NK-92 (cell line): ENCODE data around the gene USP16.
"Not testable (repeated sequence)": the region's sequence is repeated elsewhere in the genome, so short reads cannot be mapped to it uniquely, and the experiment has no call there.

Source experiments
- DNase-seq: peaks from one replicate; lab custom pipeline; 2025; ENCODE audit not compliant: unreplicated experiment; lab: John Stamatoyannopoulos, UW

USP16 gene

DNA sequence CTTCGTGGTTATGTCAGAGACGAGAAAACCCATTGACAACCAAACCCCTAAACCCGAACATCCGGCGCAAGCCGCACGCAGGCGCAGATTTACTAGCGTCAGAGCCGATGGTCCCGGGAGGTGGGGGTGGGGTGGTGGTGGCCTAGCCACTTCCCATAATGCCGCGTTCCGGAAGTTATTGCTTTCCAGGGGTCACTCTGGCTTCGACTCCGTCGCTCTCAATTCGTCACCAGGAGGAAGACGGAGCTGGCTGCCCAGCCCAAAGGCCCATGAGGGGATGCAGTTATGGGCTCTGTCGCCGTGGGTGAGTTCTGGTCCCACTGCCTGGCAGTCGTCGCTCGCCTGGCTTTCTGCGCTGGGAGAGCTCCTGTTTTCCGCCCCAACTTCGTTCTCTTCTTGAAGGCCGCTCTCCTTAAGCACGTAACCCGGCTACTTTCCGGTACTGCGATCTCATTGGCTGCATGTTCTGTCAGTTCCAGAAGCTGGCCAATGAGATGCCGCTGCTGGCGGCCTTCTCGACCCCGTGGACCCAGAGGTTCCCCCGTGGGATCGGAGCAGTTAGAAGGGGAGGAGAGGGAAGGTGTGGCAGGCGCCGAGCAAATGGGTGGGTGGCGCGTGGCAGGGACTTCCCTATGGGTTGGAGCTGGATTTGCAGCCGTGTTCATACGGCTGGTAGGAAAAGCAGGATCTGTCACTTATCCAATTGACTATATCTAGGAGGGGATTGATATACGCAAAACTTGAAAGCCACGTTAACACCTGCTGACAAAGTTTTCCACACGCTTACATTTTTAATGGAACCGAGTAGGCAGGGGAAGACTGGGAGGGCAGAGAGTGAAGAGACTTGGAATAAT lies at the start of gene USP16:
Gene USP16 (plus strand): TSS at position 195 of the 854 bp plus-strand sequence. CDS start 3,246 bp downstream, outside the sequence.
- peak; percentile 74 for DNase-seq

GRCh38 chr21:28975397-28975796 lies 49.1 kb upstream of the USP16 start:
- DNase-seq, result no peak

GRCh38 chr21:28979092-28979491 lies 45.4 kb upstream of the USP16 start:
- DNase-seq, result no peak

- no peak for DNase-seq
Measured at GRCh38 chr21:28982637-28983036, 41.8 kb upstream of the USP16 start.

DNA sequence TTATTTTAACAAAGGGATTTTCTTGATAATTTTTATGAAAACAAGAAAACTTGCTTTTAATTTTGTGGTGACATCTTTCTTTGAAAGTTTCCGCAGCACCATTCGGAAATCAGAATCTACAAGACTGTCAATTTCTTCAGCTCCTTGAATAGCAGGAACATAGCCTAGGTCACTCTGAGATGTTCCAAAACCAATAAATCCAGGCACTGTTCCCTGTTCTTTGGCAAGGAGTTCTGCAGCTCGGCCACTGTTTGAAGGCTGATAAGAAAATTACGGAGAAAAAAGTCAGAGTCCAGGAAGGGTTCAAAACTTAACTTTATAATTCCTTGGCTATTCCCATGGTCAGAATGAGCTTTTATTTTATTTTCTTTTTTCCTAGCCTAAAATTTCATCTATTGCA lies 37.8 kb upstream of the USP16 start:
- DNase-seq, result no peak

DNA sequence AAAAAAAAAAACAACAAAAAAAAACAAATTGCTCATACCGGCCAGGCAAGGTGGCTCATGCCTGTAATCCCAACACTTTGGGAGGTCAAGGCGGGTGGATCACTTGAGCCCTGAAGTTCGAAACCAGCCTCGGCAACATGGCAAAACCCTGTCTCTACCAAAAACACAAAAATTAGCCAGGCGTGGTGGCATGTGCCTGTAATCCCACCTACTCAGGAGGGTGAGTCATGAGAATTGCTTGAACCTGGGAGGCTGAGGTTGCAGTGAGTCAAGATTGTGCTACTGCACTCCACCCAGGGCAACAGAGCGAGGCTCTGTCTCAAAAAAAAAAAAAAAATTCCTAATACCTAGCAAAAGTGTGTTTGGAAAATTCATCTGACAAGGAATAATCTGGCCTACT lies 36.3 kb upstream of the USP16 start:
- DNase-seq, result not testable (repeated sequence)

DNA sequence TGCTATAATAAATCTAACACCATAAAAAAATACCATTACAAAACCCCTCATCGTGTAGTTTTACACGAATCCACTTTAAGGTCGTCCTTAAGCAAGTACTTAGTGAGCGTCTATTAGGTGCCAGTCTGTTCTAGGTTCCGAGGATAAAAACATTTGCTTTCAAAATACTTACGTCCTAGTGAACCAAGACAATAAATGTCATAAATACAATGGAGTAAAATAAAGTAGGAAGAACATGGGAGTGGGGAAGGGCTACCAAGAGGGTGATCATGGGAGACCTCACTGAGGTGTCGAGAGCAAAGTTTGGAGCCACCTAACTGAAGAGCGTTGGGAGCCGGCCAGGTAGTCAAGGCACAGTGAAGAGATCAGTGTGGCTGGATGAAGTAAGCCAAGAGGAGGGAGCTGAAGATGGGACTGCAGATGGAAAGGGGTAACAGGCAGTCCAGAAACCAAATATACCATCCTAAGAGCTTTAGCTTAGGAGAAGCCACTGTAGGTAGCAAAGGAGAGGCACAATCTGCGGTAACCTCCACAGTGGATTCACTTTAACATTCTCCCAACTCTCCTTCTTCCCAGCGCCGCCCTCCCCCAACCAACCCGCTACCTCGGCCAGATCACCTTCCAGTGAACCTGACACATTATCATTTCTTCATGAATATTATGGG lies 32.5 kb upstream of the USP16 start:
- DNase-seq, result no peak

DNA sequence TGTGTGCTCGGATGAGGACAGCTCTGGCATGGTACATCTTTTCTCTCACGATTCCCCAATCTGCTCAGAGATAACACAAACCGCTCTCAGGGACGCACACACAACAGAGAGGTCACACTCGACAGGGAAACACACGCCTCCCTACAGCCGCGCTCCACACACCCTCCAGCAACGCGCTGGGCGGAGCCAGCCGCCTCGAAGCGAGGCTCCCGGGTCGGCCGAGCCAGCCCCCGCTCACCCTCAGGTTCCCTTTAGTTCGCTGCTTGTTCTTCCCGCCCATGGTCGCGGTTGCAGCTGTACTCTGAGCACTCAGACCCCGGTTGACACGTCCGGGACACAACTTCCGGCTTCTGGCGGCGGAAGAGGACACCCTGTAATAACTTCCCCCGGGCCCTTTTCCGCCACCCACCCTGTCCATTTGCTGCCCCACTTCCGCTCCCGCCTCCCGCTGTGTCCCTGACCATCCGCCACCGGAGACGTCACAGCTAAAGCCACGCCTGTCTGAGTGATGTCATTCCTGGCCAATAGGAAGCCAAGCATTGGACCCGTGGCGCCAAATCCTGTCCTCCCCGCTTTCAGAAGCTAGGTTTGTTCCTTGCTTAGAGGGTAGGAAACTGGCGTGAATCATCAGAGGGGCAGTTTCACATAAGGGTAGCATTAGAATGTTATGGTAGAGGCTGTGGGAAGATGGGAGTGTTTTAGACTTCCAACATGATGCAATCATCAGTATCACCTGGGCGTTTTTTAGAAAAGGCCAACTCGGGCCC lies 31.8 kb upstream of the USP16 start, which contains the start of gene LTN1:
Gene LTN1 (minus strand): TSS at position 352 of the 767 bp plus-strand sequence. CDS start 72 bp downstream, at position 280.
- peak; percentile 92 for DNase-seq

DNA sequence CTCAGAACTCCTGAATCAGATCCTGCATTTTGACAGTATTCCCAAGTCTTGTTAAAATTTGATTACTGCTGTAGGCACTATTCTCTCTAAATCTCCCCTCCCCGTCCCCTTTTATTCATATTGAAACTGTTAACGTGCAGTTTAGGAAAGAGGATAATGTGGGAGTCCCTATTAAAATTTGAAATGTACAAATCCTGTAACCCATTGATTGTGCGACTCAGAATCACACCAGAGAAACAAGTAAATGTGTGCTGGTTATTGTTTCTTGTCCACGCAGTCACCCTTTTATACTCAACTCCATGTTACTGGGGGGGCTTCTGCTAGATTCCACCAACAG lies 31.2 kb upstream of the USP16 start:
- no peak for DNase-seq

DNA sequence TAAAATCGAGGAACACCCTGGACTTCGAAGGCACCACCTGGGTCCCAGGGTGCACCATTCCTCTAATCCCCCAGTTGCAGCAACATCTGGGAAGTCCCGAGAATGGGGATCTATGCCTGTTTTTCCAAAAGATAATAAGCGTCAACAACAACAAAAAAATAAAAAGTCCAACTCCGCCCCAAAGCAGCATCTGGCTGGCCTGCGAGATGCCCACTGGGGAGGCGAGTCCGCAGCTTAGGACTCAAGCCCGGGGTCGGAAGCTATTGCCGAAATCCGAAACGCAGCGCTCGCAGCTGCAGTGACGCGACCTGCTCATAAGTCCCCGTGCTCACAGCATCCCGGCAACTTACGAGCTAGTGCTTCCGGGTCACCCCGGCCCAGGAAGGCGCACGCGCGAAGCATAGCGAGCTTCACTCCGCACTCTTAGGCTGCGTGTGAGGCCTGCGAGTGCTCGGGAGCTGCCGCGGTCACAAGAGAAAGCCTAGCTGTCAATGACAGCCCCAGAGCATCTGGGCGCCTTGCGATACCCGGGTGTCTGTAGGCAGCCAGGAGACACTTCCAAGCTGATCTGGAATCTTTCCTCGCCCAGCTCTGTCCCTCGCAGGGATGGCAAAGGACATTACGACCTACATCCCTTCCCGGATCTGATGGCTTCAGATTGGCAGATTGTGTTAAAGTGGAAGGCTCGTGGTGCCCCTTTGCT lies 21.9 kb upstream of the USP16 start:
- DNase-seq, result peak; percentile 45

GRCh38 chr21:29005696-29006095 lies 18.8 kb upstream of the USP16 start:
- no peak for DNase-seq

- DNase-seq, result no peak
Measured at GRCh38 chr21:29007135-29007534, 17.3 kb upstream of the USP16 start.

GRCh38 chr21:29007810-29008209 lies 16.7 kb upstream of the USP16 start:
- no peak for DNase-seq

DNA sequence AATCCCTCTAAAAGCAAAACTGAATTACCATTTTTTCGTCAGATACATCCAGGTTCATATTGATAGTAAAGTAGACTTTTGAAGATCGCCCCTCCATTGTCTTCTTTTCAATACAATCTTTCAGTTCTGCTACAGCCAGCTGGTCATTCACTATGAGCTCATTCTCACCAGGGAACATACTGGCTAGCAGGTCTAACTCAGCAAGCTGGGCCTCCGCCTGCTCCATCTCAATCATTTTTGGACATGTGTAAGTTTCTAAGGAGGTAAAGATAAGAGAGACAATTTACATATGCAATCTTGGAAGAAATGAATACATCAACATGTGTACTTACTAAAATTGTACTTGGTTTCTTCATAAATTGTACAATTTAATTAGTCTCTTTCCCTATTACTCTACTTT lies 16.1 kb upstream of the USP16 start:
- no peak for DNase-seq

DNA sequence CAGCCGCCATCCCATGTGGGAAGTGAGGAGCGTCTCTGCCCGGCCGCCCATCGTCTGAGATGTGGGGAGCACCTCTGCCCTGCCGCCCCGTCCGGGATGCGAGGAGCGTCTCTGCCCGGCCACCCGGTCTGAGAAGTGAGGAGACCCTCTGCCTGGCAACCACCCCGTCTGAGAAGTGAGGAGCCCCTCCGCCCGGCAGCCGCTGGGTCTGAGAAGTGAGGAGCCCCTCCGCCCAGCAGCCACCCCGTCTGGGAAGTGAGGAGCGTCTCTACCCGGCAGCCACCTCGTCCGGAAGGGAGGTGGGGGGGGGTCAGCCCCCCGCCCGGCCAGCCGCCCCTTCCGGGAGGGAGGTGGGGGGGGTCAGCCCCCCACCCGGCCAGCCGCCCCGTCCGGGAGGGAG lies 13.2 kb upstream of the USP16 start:
- not testable (repeated sequence) for DNase-seq

DNA sequence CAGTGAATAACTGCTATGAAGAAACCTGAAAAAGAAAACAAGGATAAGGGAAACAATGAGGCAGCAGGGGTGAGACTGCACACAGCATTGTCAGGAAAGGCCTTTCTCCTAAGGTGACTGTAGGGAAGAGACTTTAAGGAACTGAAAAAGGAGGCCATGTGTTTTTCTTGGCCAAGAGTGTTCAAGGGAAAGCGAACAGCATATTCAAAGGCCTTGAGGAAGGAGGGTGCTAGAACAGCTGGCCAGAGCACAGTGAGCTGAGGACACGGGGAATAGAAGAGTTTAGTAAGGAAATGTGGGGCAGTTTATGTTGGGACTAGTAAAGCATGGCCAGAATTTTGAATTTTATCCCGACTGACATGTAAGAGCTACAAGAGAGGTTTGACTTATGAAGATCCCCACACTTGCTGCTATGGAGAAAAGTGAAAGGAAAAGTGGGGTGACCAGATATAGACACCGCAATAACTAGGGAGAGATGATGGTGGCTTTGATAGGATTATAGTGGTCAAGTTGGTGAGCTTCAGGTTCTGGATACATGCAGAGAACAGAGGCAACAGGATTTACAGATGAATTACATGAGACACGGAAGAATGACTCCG lies 6.7 kb upstream of the USP16 start:
- no peak for DNase-seq

- no peak for DNase-seq
Measured at GRCh38 chr21:29018540-29018939, 5.9 kb upstream of the USP16 start.

DNA sequence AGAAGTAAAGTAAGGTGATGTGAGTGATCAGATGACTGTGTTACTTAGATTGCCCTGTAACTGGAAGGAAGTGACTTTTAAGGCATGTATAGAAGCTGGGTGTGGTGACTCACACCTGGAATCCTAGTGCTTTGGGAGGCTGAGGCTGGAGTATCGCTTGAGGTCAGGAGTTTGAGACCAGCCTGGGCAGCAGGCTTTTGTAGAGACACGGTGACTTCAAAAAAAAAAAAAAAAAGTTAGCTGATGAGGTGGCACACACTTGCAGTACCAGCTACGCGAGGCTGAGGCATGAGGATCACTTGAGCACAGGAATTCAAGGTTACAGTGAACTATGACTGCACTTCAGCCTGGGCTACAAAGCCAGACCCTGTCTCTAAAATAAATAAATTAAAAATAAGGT lies 2.3 kb upstream of the USP16 start:
- no peak for DNase-seq

DNA sequence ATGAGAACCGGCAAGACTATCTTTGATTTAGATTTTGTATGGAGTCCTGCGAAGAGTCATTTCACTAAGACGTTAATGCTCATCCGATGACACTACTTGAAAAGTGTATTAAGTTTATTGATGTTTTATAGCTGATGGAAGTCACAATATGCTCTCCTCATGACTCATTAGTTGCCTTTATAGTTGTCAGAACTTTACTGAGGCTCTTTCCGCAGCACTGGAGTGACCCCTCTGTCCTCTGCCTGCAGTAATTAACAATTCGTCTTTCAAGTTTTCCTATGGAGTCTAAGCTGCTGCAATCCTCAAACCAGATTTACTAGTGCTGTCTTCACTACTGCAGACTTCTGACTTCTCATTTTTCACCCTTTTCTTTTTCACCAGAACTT lies 853 bp downstream of the USP16 start:
- DNase-seq, result no peak

GRCh38 chr21:29029524-29029923 lies 5.1 kb downstream of the USP16 start:
- no peak for DNase-seq

DNA sequence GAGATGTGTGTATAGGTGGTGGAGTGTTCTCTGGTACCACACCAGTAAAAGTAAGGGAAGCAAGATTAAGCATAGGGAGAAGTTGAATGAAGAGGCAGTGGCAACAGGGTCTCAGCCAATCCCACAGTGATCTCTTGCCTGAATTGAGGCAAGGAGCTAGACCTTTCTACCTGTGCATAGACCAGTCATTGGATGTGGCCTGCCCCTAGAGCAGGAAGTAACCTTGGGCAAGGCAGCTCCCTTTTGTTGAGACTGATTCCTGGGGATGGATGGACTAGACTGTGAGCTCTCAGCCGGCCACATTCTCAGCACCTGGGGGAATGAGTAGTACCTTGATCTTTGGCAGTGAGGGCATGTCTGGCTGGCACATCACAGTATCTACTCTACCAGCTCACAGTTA lies 6.4 kb downstream of the USP16 start:
- no peak for DNase-seq
